GM19372 (cell line): Measurements from ENCODE around the gene ADAM22.
A peak's percentile ranks its signal among the peaks of the same experiment; 100 is the strongest.
"Not testable (repeated sequence)": the region's sequence is repeated elsewhere in the genome, so short reads cannot be mapped to it uniquely, and the experiment has no call there.

Experiments used
- ATAC-seq: cut with Tn5 transposase; IDR thresholded peaks from one replicate; pipeline ENCODE4 v1.9.1; 2021; ENCODE audit warnings: mild to moderate bottlenecking, low read depth, moderate library complexity; ENCODE audit not compliant: unreplicated experiment

The ADAM22 gene

GRCh38 chr7:87933953-87934698, at the start of gene ADAM22:
ADAM22 (plus strand) TSS chr7:87934251; CDS start chr7:87934466, 215 bp downstream.
- ATAC-seq, result peak; percentile 93

GRCh38 chr7:87885018-87885417, 49.0 kb upstream of the ADAM22 start:
- ATAC-seq, result no peak

- ATAC-seq, result no peak
Measured at GRCh38 chr7:87886875-87887274, 47.2 kb upstream of the ADAM22 start.

GRCh38 chr7:87895363-87895762, 38.7 kb upstream of the ADAM22 start:
- no peak for ATAC-seq

- no peak for ATAC-seq
Measured at GRCh38 chr7:87899255-87899654, 34.8 kb upstream of the ADAM22 start.

- not testable (repeated sequence) for ATAC-seq
Measured at GRCh38 chr7:87907136-87907906, 26.7 kb upstream of the ADAM22 start.

GRCh38 chr7:87908814-87909213, 25.2 kb upstream of the ADAM22 start:
- not testable (repeated sequence) for ATAC-seq

- no peak for ATAC-seq
Measured at GRCh38 chr7:87912121-87912520, 21.9 kb upstream of the ADAM22 start.

GRCh38 chr7:87918740-87919139, 15.3 kb upstream of the ADAM22 start:
- no peak for ATAC-seq

GRCh38 chr7:87919875-87920274, 14.2 kb upstream of the ADAM22 start:
- ATAC-seq, result no peak

- ATAC-seq, result no peak
Measured at GRCh38 chr7:87920578-87920977, 13.5 kb upstream of the ADAM22 start.

GRCh38 chr7:87922759-87923395, 11.2 kb upstream of the ADAM22 start:
- not testable (repeated sequence) for ATAC-seq

GRCh38 chr7:87926581-87927461, 7.2 kb upstream of the ADAM22 start:
- peak; percentile 94 for ATAC-seq

- ATAC-seq, result peak; percentile 25
Measured at GRCh38 chr7:87933605-87933952, 472 bp upstream of the ADAM22 start.

- ATAC-seq, result no peak
Measured at GRCh38 chr7:87934699-87935383, 790 bp downstream of the ADAM22 start.

- no peak for ATAC-seq
Measured at GRCh38 chr7:87935384-87935706, 1.3 kb downstream of the ADAM22 start.

- ATAC-seq, result no peak
Measured at GRCh38 chr7:87941138-87941537, 7.1 kb downstream of the ADAM22 start.

- ATAC-seq, result no peak
Measured at GRCh38 chr7:87944547-87944946, 10.5 kb downstream of the ADAM22 start.

GRCh38 chr7:87945926-87946325, 11.9 kb downstream of the ADAM22 start:
- ATAC-seq, result not testable (repeated sequence)

- ATAC-seq, result no peak
Measured at GRCh38 chr7:87948371-87948770, 14.3 kb downstream of the ADAM22 start.
